Keratinocyte (primary cell): ENCODE results near the gene DOCK3. TPM values are rescaled to one million over a fixed set of nuclear protein-coding genes. Genes with fewer than 3 reads are reported as not detected.

Experiments
- DNase-seq: peaks from one replicate; pipeline ENCODE4 v3.0.0-alpha.2; 2011; ENCODE audit warnings: low read depth, missing footprints, low spot score
- FAIRE-seq: peaks from 2 replicates; lab custom pipeline; 2011; peaks lifted over from hg19 to GRCh38; lab: Jason Lieb, UNC
- H2AFZ ChIP-seq: 2 replicates; pipeline ENCODE4 v1.6.0; 2012; ENCODE audit warnings: low read length, control low read depth, inconsistent platforms; ENCODE audit not compliant: control insufficient read depth
- H3K27ac ChIP-seq: 2 replicates; pipeline ENCODE4 v1.5.1; 2011; ENCODE audit warnings: low read length; ENCODE audit not compliant: control insufficient read depth, insufficient read depth
- H3K27me3 ChIP-seq: 3 replicates; pipeline ENCODE4 v1.6.0; 2011; ENCODE audit warnings: low read length; ENCODE audit not compliant: control insufficient read depth, insufficient read depth; ENCODE audit errors: extremely low read depth
- H3K36me3 ChIP-seq, 2 experiments: 2 replicates in 1 of 2; 3 replicates in 1 of 2; pipeline ENCODE4 v1.5.1; 2011; ENCODE audit warnings: low read length in 2 of 2, mild to moderate bottlenecking in 1 of 2; ENCODE audit not compliant: control insufficient read depth in 2 of 2, insufficient read depth in 2 of 2; ENCODE audit errors: extremely low read depth in 1 of 2
- H3K4me1 ChIP-seq: 3 replicates; pipeline ENCODE4 v1.5.1; 2011; ENCODE audit warnings: low read length; ENCODE audit not compliant: control insufficient read depth, insufficient read depth; ENCODE audit errors: extremely low read depth
- H3K4me2 ChIP-seq: 3 replicates; pipeline ENCODE4 v1.6.0; 2011; ENCODE audit warnings: low read depth, low read length; ENCODE audit not compliant: control insufficient read depth, insufficient read depth; ENCODE audit errors: extremely low read depth
- H3K4me3 ChIP-seq, 3 experiments: fragments of 200-600 bp in 1 of 3; sonication (generic) in 1 of 3; 2 replicates in 2 of 3; 3 replicates in 1 of 3; pipeline ENCODE4 v1.5.1; 2011 to 2016; ENCODE audit warnings: low read length in 3 of 3, mild to moderate bottlenecking in 3 of 3, control low read depth in 2 of 3, inconsistent platforms in 1 of 3, low read depth in 1 of 3, mixed read lengths in 1 of 3, mixed run types in 1 of 3, moderate library complexity in 1 of 3; ENCODE audit not compliant: control insufficient read depth in 2 of 3, insufficient read depth in 2 of 3; ENCODE audit errors: extremely low read depth in 1 of 3
- H3K79me2 ChIP-seq: 2 replicates; pipeline ENCODE4 v1.6.0; 2012; ENCODE audit warnings: low read length; ENCODE audit not compliant: control insufficient read depth, insufficient read depth
- H3K9ac ChIP-seq: 3 replicates; pipeline ENCODE4 v1.6.0; 2011; ENCODE audit warnings: low read length; ENCODE audit not compliant: control insufficient read depth, insufficient read depth; ENCODE audit errors: extremely low read depth
- H3K9me1 ChIP-seq: 3 replicates; pipeline ENCODE4 v1.6.0; 2011; ENCODE audit warnings: low read length; ENCODE audit not compliant: control insufficient read depth, insufficient read depth; ENCODE audit errors: extremely low read depth
- H3K9me3 ChIP-seq: 2 replicates; pipeline ENCODE4 v1.5.1; 2012; ENCODE audit warnings: low read depth, low read length; ENCODE audit not compliant: control insufficient read depth
- H4K20me1 ChIP-seq: 3 replicates; pipeline ENCODE4 v1.6.0; 2011; ENCODE audit warnings: low read length; ENCODE audit not compliant: control insufficient read depth, insufficient read depth; ENCODE audit errors: extremely low read depth
- EZH2 ChIP-seq: IDR thresholded peaks from one replicate; pipeline ENCODE4 v1.6.1; 2012; ENCODE audit warnings: inconsistent platforms, mild to moderate bottlenecking, low read length, moderate library complexity
- dilution Hi-C: fragments of 300-500 bp; cut with MboI; formaldehyde crosslinking; loops from one replicate; pipeline ENCODE4 v1.7.0; 2020; ENCODE audit warnings: low sequenced_read_pairs; ENCODE audit not compliant: extremely low pct_ligation_motif_present
- polyA plus RNA-seq, 5 experiments: library from polyadenylated mRNA; depleted of rRNA in 3 of 5; stranded (reverse) in 3 of 5; stranded (forward) in 1 of 5; unstranded in 1 of 5; fragments of >200 nt; gene quantifications; 1 replicate in 1 of 5; 2 replicates in 3 of 5; 3 replicates in 1 of 5; pipeline versions ENCODE4 v1.2.1 to v1.2.3, GENCODE V29; 2011 to 2012; ENCODE audit warnings: missing spikeins in 2 of 5, low read depth in 1 of 5, low replicate concordance in 1 of 5
- TF ChIP-seq, protein P1 (sequence below), 3 experiments: IDR thresholded peaks in 1 of 3; conservative IDR thresholded peaks in 1 of 3; optimal IDR thresholded peaks in 1 of 3; 2 replicates in 2 of 3; 3 replicates in 1 of 3; pipeline versions ENCODE3 to v1.5.1; 2011; ENCODE audit warnings: low read length in 3 of 3, mild to moderate bottlenecking in 3 of 3, moderate library complexity in 2 of 3, control low read depth in 1 of 3, inconsistent platforms in 1 of 3; ENCODE audit not compliant: insufficient read depth in 2 of 3; ENCODE audit errors: extremely low read depth in 1 of 3

The DOCK3 gene
- polyA plus RNA-seq, 1 donor (not counting 4 experiments of a cell fraction or from before 2014, with no cell fraction given) = 0.10 TPM

DNA sequence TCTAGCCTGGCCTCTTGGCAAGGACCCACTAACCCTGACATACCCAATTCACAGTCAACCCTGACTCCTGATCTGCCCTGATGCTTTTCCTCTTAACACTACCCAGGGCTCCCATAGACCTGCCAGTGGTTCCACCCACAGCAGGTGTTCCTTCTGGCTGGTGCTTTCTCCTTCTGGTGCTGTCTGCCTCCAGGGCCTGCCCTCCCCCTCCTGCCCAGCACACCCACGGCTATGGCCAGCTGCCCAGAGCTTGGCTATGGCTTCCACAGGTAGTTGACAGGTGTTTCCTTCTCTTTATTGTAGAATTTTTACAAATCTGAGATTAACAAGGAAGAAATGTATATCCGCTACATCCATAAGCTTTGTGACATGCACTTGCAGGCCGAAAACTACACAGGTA lies 663.9 kb downstream of the DOCK3 start:
- DNase-seq (no peak), FAIRE-seq (no peak)
- Histone ChIP-seq H3K4me3 (no peak overlapping the region), H3K27ac (no peak overlapping the region), H2AFZ (no peak overlapping the region), H3K9ac (no peak overlapping the region), H3K9me3 (no peaks in the 10 kb centered on the region), H3K36me3 (no peaks in the 10 kb centered on the region), H3K9me1 (peaks cover 2% of the 10 kb centered on the region), H4K20me1 (no peaks in the 10 kb centered on the region), H3K27me3 (no peaks in the 10 kb centered on the region), H3K4me1 (peaks cover 18% of the 10 kb centered on the region), H3K79me2 (no peaks in the 10 kb centered on the region), H3K4me2 (no peak overlapping the region)
- dilution Hi-C loops = no loop called here
- TF ChIP-seq EZH2 = no peak
- TF ChIP-seq, protein P1, sequence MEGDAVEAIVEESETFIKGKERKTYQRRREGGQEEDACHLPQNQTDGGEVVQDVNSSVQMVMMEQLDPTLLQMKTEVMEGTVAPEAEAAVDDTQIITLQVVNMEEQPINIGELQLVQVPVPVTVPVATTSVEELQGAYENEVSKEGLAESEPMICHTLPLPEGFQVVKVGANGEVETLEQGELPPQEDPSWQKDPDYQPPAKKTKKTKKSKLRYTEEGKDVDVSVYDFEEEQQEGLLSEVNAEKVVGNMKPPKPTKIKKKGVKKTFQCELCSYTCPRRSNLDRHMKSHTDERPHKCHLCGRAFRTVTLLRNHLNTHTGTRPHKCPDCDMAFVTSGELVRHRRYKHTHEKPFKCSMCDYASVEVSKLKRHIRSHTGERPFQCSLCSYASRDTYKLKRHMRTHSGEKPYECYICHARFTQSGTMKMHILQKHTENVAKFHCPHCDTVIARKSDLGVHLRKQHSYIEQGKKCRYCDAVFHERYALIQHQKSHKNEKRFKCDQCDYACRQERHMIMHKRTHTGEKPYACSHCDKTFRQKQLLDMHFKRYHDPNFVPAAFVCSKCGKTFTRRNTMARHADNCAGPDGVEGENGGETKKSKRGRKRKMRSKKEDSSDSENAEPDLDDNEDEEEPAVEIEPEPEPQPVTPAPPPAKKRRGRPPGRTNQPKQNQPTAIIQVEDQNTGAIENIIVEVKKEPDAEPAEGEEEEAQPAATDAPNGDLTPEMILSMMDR (optimal IDR thresholded peaks at IDR 0.05 in 1 of 3, IDR thresholded peaks at IDR 0.05 in 1 of 3, conservative IDR thresholded peaks at IDR 0.05 in 1 of 3; ENCODE audit: extremely low read depth in 1 of 3, insufficient read depth in 2 of 3, low read length in 3 of 3) = no peak

DNA sequence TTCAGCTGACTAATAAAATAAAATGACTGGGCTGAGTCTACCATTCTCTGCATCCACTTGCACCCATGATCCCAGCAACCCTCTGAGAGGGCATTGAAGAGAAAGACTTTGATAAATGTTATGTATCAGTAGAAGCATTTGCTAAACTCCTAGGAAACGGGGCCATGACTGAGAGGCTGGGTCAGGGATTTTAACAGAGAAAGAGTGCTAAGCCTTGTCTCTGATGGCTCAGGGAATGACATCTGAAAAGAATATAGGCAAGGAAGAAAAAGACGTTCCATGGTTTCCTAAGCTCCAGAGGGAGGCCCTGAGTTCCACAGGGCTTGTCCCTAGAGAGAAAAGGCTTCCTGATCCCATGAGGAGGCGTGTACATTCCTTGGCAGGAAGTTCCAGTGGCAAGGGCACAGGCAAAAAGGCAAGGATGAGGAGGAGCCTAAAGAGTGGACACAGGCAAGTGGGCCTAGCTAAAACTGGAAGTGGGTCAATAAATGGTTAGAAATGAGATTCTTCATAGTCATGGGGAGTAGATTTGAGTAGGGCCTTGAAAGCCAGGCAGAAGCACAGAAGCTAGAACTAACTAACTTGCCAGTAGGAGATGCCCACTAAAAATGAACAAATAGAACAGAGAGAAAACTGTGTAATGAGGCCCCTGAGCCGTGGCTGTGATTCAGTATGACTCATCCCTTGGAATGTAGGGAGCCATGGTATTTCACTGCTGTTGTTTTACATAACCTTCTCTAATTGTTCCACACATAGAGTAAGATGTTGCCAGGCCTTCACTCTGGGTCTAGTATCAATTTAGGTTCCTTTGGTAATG lies 665.5 kb downstream of the DOCK3 start:
- no peaks in the 10 kb centered on the region for H3K9me3 ChIP-seq
- peak overlapping the region in 2 of 3 experiments; percentile 6 to 10 for H3K4me3 ChIP-seq
- H3K9me1 ChIP-seq = peaks cover 2% of the 10 kb centered on the region
- FAIRE-seq = peak; percentile 95
- DNase-seq = peak; percentile 30
- no peak for TF ChIP-seq EZH2
- TF ChIP-seq, protein P1 (optimal IDR thresholded peaks at IDR 0.05 in 1 of 3, IDR thresholded peaks at IDR 0.05 in 1 of 3, conservative IDR thresholded peaks at IDR 0.05 in 1 of 3; ENCODE audit: extremely low read depth in 1 of 3, insufficient read depth in 2 of 3, low read length in 3 of 3) = no peak
- H3K4me2 ChIP-seq = peak overlapping the region; percentile 65
- H3K36me3 ChIP-seq = no peaks in the 10 kb centered on the region
- peak overlapping the region; percentile 82 for H2AFZ ChIP-seq
- H3K27ac ChIP-seq = peak overlapping the region; percentile 64
- peak overlapping the region; percentile 36 for H3K9ac ChIP-seq
- no peaks in the 10 kb centered on the region for H3K27me3 ChIP-seq
- no peaks in the 10 kb centered on the region for H3K79me2 ChIP-seq
- H3K4me1 ChIP-seq = peaks cover 23% of the 10 kb centered on the region
- no peaks in the 10 kb centered on the region for H4K20me1 ChIP-seq
- dilution Hi-C loops = no loop called here
